CD4-positive, alpha-beta memory T cell (primary cell): ENCODE data around the gene ELOVL6. TPM values are rescaled to one million over a fixed set of nuclear protein-coding genes. Genes with fewer than 3 reads are reported as not detected.
"Not testable (repeated sequence)": the region's sequence is repeated elsewhere in the genome, so short reads cannot be mapped to it uniquely, and the experiment has no call there.

ENCODE experiments used
- CTCF ChIA-PET: fragments of 350-600 bp; sonication (Branson Sonifier 250); formaldehyde crosslinking; loops from one replicate; lab custom pipeline; 2021; ENCODE audit warnings: inconsistent platforms; ENCODE audit not compliant: partially characterized antibody; lab: Charles Lee
- POLR2A ChIA-PET: fragments of 350-600 bp; sonication (Branson Sonifier 250); formaldehyde crosslinking; loops from one replicate; lab custom pipeline; 2021; ENCODE audit not compliant: partially characterized antibody; lab: Charles Lee
- DNase-seq, 5 donors: peaks; one replicate each; pipeline versions ENCODE4 v3.0.0 to v3.0.0-alpha.2; 2020 to 2022; ENCODE audit warnings: mixed read lengths in 1 of 5
- H3K27ac ChIP-seq: one replicate; pipeline ENCODE4 v1.7.0; 2013; ENCODE audit warnings: low read depth, low read length
- H3K27me3 ChIP-seq: 2 replicates; pipeline ENCODE4 v1.7.0; 2013; ENCODE audit warnings: mild to moderate bottlenecking, low read length, moderate library complexity; ENCODE audit not compliant: insufficient read depth
- H3K36me3 ChIP-seq: 2 replicates; pipeline ENCODE4 v1.7.0; 2013; ENCODE audit warnings: mild to moderate bottlenecking, low read length, moderate library complexity; ENCODE audit not compliant: insufficient read depth
- H3K4me1 ChIP-seq: 2 replicates; pipeline ENCODE4 v1.7.0; 2013; ENCODE audit warnings: mild to moderate bottlenecking, low read length, moderate library complexity; ENCODE audit not compliant: insufficient read depth
- H3K4me3 ChIP-seq, 2 donors: one replicate each; pipeline ENCODE4 v1.7.0; 2013; ENCODE audit warnings: low read length in 2 of 2, mild to moderate bottlenecking in 1 of 2
- H3K9me3 ChIP-seq, 2 donors: one replicate each; pipeline ENCODE4 v1.7.0; 2013; ENCODE audit warnings: low read length in 2 of 2, control low read depth in 1 of 2; ENCODE audit not compliant: control insufficient read depth in 1 of 2
- H3K27ac Mint-ChIP-seq, 7 donors: one replicate each; pipeline ENCODE4 v1.8.0; 2020 to 2021; ENCODE audit warnings: mixed read lengths in 7 of 7, mild to moderate bottlenecking in 6 of 7, inconsistent platforms in 3 of 7, moderate library complexity in 3 of 7
- H3K27me3 Mint-ChIP-seq, 2 donors: one replicate each; pipeline ENCODE4 v1.8.0; 2020 to 2021; ENCODE audit warnings: mixed read lengths in 2 of 2
- H3K36me3 Mint-ChIP-seq, 2 donors: one replicate each; pipeline ENCODE4 v1.8.0; 2020 to 2021; ENCODE audit warnings: mixed read lengths in 2 of 2, inconsistent platforms in 1 of 2, mild to moderate bottlenecking in 1 of 2
- H3K4me1 Mint-ChIP-seq, 4 donors: one replicate each; pipeline ENCODE4 v1.8.0; 2020 to 2021; ENCODE audit warnings: mixed read lengths in 4 of 4, mild to moderate bottlenecking in 1 of 4
- H3K4me3 Mint-ChIP-seq, 8 donors: one replicate each; pipeline ENCODE4 v1.8.0; 2020 to 2021; ENCODE audit warnings: mixed read lengths in 8 of 8, mild to moderate bottlenecking in 7 of 8, moderate library complexity in 6 of 8, inconsistent platforms in 3 of 8
- H3K9me3 Mint-ChIP-seq, 8 donors: one replicate each; pipeline ENCODE4 v1.8.0; 2020 to 2021; ENCODE audit warnings: mixed read lengths in 8 of 8, mild to moderate bottlenecking in 5 of 8, inconsistent platforms in 3 of 8, moderate library complexity in 1 of 8
- intact Hi-C: fragments of 100-400 bp; cut with micrococcal nuclease; formaldehyde crosslinking; loops from one replicate; pipeline ENCODE4 v1.15.1; 2023
- polyA plus RNA-seq, 2 donors: library from polyadenylated mRNA; unstranded; fragments of 300-500 nt; fragmentation: Illumina TruSeq; gene quantifications; one replicate each; pipeline ENCODE4 v1.2.3, GENCODE V29; 2021
- total RNA-seq, 2 experiments: library from RNA; stranded (reverse); gene quantifications; one replicate each; pipeline ENCODE4 v1.2.3, GENCODE V29; 2021

The ELOVL6 gene
- total and polyA plus RNA-seq, 4 experiments from 2014 or later = 1.1 to 3.4 (median 2.3) TPM

GRCh38 chr4:110164251-110164650 lies 34.2 kb downstream of the ELOVL6 start:
- Mint-ChIP-seq H3K4me3 (peak overlapping the region in 2 of 8 donors; percentile 33 to 70), H3K9me3 (peaks cover 0 to 4% (median 1%) of the 10 kb centered on the region in 8 donors), H3K4me1 (peaks cover 23 to 40% (median 33%) of the 10 kb centered on the region in 4 donors), H3K27ac (peak overlapping the region in 6 of 7 donors; percentile 3 to 98 (median 78)), H3K36me3 (peaks cover 2% of the 10 kb centered on the region in 2 donors), H3K27me3 (no peaks in the 10 kb centered on the region)
- Histone ChIP-seq H3K27ac (no peak overlapping the region), H3K4me1 (peaks cover 30% of the 10 kb centered on the region), H3K27me3 (no peaks in the 10 kb centered on the region), H3K4me3 (no peak overlapping the region), H3K9me3 (no peaks in the 10 kb centered on the region), H3K36me3 (no peaks in the 10 kb centered on the region)
- intact Hi-C loops = no loop called here
- POLR2A ChIA-PET = interaction anchor here (1.2 to 3.0 kb wide), 3 partner anchors 18 to 75 kb away, joined by 3 to 80 read pairs (median 3); partner anchors contain the start of gene ELOVL6
- DNase-seq = no peak
- CTCF ChIA-PET = interaction anchor here (1.7 to 3.0 kb wide), 2 partner anchors 32 to 114 kb away, joined by 7 to 24 read pairs; no protein-coding TSS in a partner anchor

GRCh38 chr4:110163327-110164069 lies 34.9 kb downstream of the ELOVL6 start:
- intact Hi-C loops = no loop called here
- Histone ChIP-seq H3K4me1 (peaks cover 30% of the 10 kb centered on the region), H3K36me3 (no peaks in the 10 kb centered on the region), H3K27ac (no peak overlapping the region), H3K27me3 (no peaks in the 10 kb centered on the region), H3K4me3 (no peak overlapping the region), H3K9me3 (no peaks in the 10 kb centered on the region)
- H3K36me3 Mint-ChIP-seq = peaks cover 2% of the 10 kb centered on the region in 2 donors
- ChIA-PET POLR2A (interaction anchor here (3.0 kb wide), 1 partner anchor 33 kb away, joined by 80 read pairs; the partner anchor contains the start of gene ELOVL6), CTCF (interaction anchor here (1.1 to 3.0 kb wide), 2 partner anchors 10 to 113 kb away, joined by 4 to 24 read pairs; no protein-coding TSS in a partner anchor)
- peaks cover 23 to 40% (median 33%) of the 10 kb centered on the region in 4 donors for H3K4me1 Mint-ChIP-seq
- no peak for DNase-seq
- peaks cover 0 to 4% (median 1%) of the 10 kb centered on the region in 8 donors for H3K9me3 Mint-ChIP-seq
- H3K27me3 Mint-ChIP-seq = no peaks in the 10 kb centered on the region
- H3K27ac Mint-ChIP-seq = peak overlapping the region in 6 of 7 donors; percentile 58 to 81 (median 77)
- peak overlapping the region in 3 of 8 donors; percentile 13 to 52 (median 40) for H3K4me3 Mint-ChIP-seq

- CTCF ChIA-PET = no interaction called here
- POLR2A ChIA-PET = no interaction called here
- Mint-ChIP-seq H3K4me1 (peaks cover 17 to 24% (median 22%) of the 10 kb centered on the region in 4 donors), H3K4me3 (no peak overlapping the region), H3K9me3 (peaks cover 0 to 4% (median 1%) of the 10 kb centered on the region in 8 donors), H3K27me3 (no peaks in the 10 kb centered on the region), H3K27ac (no peak overlapping the region), H3K36me3 (peaks cover 2% of the 10 kb centered on the region in 2 donors)
- intact Hi-C loops = no loop called here
- H3K9me3 ChIP-seq = no peaks in the 10 kb centered on the region
- DNase-seq = no peak
- H3K27me3 ChIP-seq = no peaks in the 10 kb centered on the region
- no peak overlapping the region for H3K27ac ChIP-seq
- H3K36me3 ChIP-seq = no peaks in the 10 kb centered on the region
- no peak overlapping the region for H3K4me3 ChIP-seq
- peaks cover 18% of the 10 kb centered on the region for H3K4me1 ChIP-seq
Measured at GRCh38 chr4:110160618-110161017, 37.8 kb downstream of the ELOVL6 start.

GRCh38 chr4:110159541-110159940 lies 38.9 kb downstream of the ELOVL6 start:
- H3K4me1 ChIP-seq = peaks cover 8% of the 10 kb centered on the region
- Mint-ChIP-seq H3K27ac (no peak overlapping the region), H3K27me3 (no peaks in the 10 kb centered on the region), H3K36me3 (peaks cover 0 to 2% of the 10 kb centered on the region in 2 donors), H3K4me1 (peaks cover 7 to 13% (median 12%) of the 10 kb centered on the region in 4 donors), H3K9me3 (peaks cover 0 to 3% (median 0%) of the 10 kb centered on the region in 8 donors), H3K4me3 (no peak overlapping the region)
- no peak overlapping the region for H3K4me3 ChIP-seq
- DNase-seq = no peak
- intact Hi-C loops = no loop called here
- POLR2A ChIA-PET = no interaction called here
- no peaks in the 10 kb centered on the region for H3K36me3 ChIP-seq
- H3K27ac ChIP-seq = no peak overlapping the region
- no peaks in the 10 kb centered on the region for H3K9me3 ChIP-seq
- H3K27me3 ChIP-seq = no peaks in the 10 kb centered on the region
- CTCF ChIA-PET = no interaction called here

GRCh38 chr4:110157580-110157979 lies 40.8 kb downstream of the ELOVL6 start:
- Histone ChIP-seq H3K36me3 (no peaks in the 10 kb centered on the region), H3K4me3 (no peak overlapping the region), H3K27ac (no peak overlapping the region), H3K9me3 (no peaks in the 10 kb centered on the region), H3K4me1 (no peaks in the 10 kb centered on the region), H3K27me3 (no peaks in the 10 kb centered on the region)
- ChIA-PET POLR2A (no interaction called here), CTCF (interaction anchor here (1.0 kb wide), 1 partner anchor 109 kb away, joined by 3 read pairs; no protein-coding TSS in a partner anchor)
- no peaks in the 10 kb centered on the region for H3K27me3 Mint-ChIP-seq
- H3K4me3 Mint-ChIP-seq = no peak overlapping the region
- peaks cover 0 to 3% (median 0%) of the 10 kb centered on the region in 8 donors for H3K9me3 Mint-ChIP-seq
- peaks cover 0 to 2% of the 10 kb centered on the region in 2 donors for H3K36me3 Mint-ChIP-seq
- H3K27ac Mint-ChIP-seq = no peak overlapping the region
- intact Hi-C loops = no loop called here
- no peak for DNase-seq
- no peaks in the 10 kb centered on the region for H3K4me1 Mint-ChIP-seq

GRCh38 chr4:110157166-110157565 lies 41.2 kb downstream of the ELOVL6 start:
- intact Hi-C loops, H3K4me3 Mint-ChIP-seq, H3K27ac Mint-ChIP-seq, H3K4me3 ChIP-seq, POLR2A ChIA-PET, H3K9me3 Mint-ChIP-seq, H3K9me3 ChIP-seq, H3K27ac ChIP-seq, H3K27me3 Mint-ChIP-seq, DNase-seq, H3K4me1 Mint-ChIP-seq, H3K36me3 Mint-ChIP-seq, H3K4me1 ChIP-seq, H3K27me3 ChIP-seq, H3K36me3 ChIP-seq: not testable (repeated sequence)
- CTCF ChIA-PET = interaction anchor here (1.0 kb wide), 1 partner anchor 108 kb away, joined by 3 read pairs; no protein-coding TSS in a partner anchor

- Mint-ChIP-seq H3K27ac (no peak overlapping the region), H3K4me1 (no peaks in the 10 kb centered on the region), H3K9me3 (no peaks in the 10 kb centered on the region), H3K4me3 (no peak overlapping the region), H3K36me3 (no peaks in the 10 kb centered on the region), H3K27me3 (no peaks in the 10 kb centered on the region)
- Histone ChIP-seq H3K27me3 (no peaks in the 10 kb centered on the region), H3K4me1 (no peaks in the 10 kb centered on the region), H3K4me3 (no peak overlapping the region), H3K36me3 (no peaks in the 10 kb centered on the region), H3K9me3 (no peaks in the 10 kb centered on the region), H3K27ac (no peak overlapping the region)
- CTCF ChIA-PET = interaction anchor here (1.0 kb wide), 1 partner anchor 108 kb away, joined by 3 read pairs; no protein-coding TSS in a partner anchor
- no peak for DNase-seq
- intact Hi-C loops = no loop called here
- POLR2A ChIA-PET = no interaction called here
Measured at GRCh38 chr4:110156442-110156841, 42.0 kb downstream of the ELOVL6 start.
